Measurements from ENCODE around the gene MAML3.

MAML3 gene

DNA sequence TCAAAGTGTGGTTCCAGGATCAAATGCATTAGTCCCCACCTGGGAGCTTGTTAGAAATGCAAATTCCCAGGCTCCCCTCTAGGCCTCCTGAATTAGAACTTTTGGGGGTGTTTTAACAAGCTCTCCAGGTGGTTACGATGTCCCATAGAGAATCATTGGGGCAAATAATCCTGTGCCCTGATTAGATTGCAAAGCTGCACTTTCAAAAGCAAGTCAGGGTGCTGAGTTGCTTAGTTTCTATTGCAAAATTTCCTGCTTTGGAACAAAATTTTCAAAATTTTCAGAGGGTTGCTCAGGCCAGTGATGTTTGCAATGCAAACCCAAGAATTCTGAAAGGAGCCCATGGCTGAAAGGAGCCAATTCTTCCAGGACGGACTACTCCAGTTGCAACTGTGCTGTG, 417.3 kb downstream of the MAML3 start:
- no peak for DNase-seq (ENCODE audit: low spot score)
- TF ChIP-seq, protein P1, sequence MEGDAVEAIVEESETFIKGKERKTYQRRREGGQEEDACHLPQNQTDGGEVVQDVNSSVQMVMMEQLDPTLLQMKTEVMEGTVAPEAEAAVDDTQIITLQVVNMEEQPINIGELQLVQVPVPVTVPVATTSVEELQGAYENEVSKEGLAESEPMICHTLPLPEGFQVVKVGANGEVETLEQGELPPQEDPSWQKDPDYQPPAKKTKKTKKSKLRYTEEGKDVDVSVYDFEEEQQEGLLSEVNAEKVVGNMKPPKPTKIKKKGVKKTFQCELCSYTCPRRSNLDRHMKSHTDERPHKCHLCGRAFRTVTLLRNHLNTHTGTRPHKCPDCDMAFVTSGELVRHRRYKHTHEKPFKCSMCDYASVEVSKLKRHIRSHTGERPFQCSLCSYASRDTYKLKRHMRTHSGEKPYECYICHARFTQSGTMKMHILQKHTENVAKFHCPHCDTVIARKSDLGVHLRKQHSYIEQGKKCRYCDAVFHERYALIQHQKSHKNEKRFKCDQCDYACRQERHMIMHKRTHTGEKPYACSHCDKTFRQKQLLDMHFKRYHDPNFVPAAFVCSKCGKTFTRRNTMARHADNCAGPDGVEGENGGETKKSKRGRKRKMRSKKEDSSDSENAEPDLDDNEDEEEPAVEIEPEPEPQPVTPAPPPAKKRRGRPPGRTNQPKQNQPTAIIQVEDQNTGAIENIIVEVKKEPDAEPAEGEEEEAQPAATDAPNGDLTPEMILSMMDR (IDR thresholded peaks at IDR 0.05; ENCODE audit: borderline replicate concordance, control extremely low read depth, extremely low read depth, insufficient read depth, missing control alignments) = no peak
- in situ Hi-C loops (cut with MboI; ENCODE audit: low sequenced_read_pairs, unreplicated experiment) = no loop called here

DNA sequence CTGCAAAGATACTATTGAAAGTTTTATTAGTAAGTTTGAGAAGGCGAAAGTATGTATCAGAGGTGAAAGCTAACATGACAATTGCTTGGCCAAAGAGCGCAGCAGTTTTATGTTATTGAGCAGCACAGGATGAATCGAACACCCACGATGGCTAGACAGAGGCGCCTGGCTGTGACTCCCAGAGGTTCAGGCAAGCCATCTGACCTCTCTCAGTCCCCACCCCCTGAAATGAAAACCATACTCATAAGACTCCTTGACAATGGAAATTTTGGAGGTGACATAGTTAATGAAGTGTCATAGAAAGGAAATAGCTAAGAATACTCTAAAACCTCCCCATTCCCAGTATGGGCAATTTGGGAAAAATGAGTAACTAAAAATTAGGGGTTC, 417.7 kb downstream of the MAML3 start:
- in situ Hi-C loops (cut with MboI; ENCODE audit: low sequenced_read_pairs, unreplicated experiment) = no loop called here
- TF ChIP-seq, protein P1 (IDR thresholded peaks at IDR 0.05; ENCODE audit: borderline replicate concordance, control extremely low read depth, extremely low read depth, insufficient read depth, missing control alignments) = no peak
- DNase-seq (ENCODE audit: low spot score) = no peak

DNA sequence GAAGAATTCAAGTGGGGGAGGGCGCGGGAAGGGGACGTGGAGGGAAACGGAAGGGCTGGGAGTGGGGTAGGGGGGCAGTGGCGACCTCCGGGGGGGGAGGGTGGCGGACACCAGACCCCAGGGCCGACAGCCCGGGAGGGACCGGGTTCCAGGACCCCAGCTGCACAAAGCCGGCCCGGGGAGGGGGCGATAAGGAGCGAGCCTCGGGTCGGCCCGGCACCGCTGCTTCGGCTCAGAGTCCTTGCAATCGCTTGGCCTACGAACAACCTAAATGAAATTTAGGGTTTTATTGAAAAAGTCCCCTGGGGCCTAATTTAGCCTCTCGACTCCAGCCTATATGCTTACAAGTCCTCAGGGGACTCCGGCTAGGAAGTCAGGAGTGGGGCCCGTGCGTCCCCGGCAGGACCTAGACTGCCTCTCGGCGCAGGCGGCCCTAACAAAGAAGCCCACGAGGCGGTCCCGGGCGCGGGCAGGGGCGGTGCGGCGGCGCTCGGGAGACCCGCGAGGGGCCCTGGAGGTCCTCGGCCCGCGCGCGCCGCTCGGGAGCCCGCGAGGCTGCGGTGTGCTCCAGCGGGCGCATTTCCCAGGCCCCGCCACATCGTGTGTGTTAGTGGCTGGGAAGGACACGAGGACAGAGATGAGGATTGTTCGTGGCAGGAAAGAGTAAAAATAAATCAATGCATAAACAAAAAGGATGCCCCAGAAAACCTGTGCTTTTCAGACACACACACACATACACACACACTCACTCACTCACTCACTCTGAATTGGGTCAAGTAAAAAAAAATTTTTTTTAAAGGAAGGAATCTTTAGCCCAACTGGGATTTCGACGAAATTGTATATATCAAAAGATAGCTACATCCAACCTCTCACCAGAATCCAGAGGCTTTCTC, 418.4 kb downstream of the MAML3 start:
- in situ Hi-C loops (cut with MboI; ENCODE audit: low sequenced_read_pairs, unreplicated experiment) = no loop called here
- TF ChIP-seq, protein P1 (IDR thresholded peaks at IDR 0.05; ENCODE audit: borderline replicate concordance, control extremely low read depth, extremely low read depth, insufficient read depth, missing control alignments) = no peak
- peak; percentile 55 for DNase-seq (ENCODE audit: low spot score)

DNA sequence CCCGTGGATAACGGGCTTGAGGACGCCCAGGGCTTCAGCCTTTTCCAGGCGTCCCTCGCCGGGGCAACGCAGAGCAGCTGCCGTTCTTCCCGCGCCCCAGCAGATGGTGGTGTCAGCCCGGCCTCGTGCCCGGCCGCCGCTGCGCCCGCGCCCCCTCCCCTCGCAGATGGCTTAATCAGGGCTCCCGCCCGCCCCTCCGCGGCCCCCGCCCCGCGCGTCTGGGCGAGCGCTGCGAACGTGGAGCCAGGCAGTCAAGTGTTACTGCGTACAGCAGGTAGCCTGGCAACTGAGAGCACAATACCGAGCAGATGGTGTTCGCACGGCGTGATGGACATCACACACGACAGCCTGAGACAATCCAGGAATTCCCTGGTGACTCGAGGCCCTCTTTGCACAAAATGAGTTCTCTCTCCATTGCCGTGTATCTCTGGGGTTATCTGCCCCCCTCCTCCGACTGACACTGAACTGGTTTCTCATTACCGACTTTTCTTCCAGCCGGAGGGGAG, 419.1 kb downstream of the MAML3 start:
- DNase-seq (ENCODE audit: low spot score) = peak; percentile 84
- in situ Hi-C loops (cut with MboI; ENCODE audit: low sequenced_read_pairs, unreplicated experiment) = no loop called here
- TF ChIP-seq, protein P1 (IDR thresholded peaks at IDR 0.05; ENCODE audit: borderline replicate concordance, control extremely low read depth, extremely low read depth, insufficient read depth, missing control alignments) = peak; percentile 72

DNA sequence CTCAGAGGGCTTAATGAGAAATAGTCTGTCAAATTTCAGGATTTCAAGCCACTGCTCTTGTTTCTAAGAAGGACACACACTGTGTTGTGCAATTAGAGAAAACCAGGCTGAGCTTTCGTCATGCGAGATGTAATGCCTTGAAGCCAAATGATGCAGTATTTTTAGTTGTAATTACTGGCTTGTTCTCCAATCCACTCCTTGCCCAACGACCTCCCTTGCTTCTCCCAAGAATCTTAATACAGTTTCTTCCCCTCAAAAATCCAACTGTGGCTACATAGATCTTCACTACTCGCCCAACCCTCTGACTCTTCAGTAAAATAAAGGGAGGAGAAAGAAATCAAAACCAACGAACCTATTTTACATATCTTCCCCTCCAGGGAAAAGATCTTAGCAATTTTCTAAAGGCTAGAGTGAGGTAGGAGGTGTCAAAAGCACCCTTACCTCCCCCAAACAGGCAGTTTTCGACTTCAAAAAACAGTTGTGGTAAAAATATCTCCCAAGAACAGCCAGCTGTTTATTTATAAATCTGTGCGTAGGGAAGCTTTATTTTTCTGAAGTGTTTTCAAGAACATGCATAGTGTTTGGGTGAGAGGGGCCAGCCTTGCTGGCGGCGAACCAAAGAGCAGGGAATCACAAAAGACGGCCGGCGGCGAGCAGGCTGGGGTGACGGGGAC, 419.6 kb downstream of the MAML3 start:
- DNase-seq (ENCODE audit: low spot score) = no peak
- TF ChIP-seq, protein P1 (IDR thresholded peaks at IDR 0.05; ENCODE audit: borderline replicate concordance, control extremely low read depth, extremely low read depth, insufficient read depth, missing control alignments) = no peak
- in situ Hi-C loops (cut with MboI; ENCODE audit: low sequenced_read_pairs, unreplicated experiment) = no loop called here

DNA sequence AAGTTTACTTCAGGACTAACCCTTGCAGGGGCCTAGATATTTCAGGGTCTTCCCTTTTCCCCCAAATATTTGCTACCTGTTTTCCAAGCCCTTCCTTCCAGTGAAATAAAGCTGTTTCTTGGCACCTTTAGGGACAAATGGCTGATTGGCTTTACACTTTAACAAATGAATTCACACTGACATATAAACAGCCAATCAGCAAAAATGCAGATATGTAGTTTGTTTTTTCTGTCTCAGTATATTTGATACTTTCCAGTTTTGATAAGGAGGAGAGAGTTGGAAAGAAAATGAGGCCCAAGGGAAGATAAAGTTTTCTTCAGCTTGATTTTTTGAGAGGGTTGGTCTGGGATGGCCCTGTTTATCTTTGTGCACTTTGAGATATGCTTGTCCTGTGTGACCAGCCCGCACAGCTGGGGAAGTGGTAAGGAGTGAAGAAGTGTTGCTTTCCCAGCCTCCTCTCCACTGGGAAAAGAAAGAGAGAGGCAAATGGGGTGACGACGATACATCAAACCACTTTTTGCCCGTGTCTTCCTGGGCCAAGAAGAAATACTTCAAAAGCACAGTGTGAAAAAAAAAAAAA, 420.9 kb downstream of the MAML3 start:
- in situ Hi-C loops (cut with MboI; ENCODE audit: low sequenced_read_pairs, unreplicated experiment) = no loop called here
- no peak for DNase-seq (ENCODE audit: low spot score)
- TF ChIP-seq, protein P1 (IDR thresholded peaks at IDR 0.05; ENCODE audit: borderline replicate concordance, control extremely low read depth, extremely low read depth, insufficient read depth, missing control alignments) = no peak
